Neural cell (in vitro differentiated cells): ENCODE results near the gene ALK. TPM values are rescaled to one million over a fixed set of nuclear protein-coding genes. Genes with fewer than 3 reads are reported as not detected.
A peak's percentile ranks its signal among the peaks of the same experiment; 100 is the strongest.

Experiments used
- H2AFZ ChIP-seq: fragments of 200-600, 300-800 bp; sonication (generic), shearing (Covaris generic); 2 replicates; pipeline ENCODE4 v1.6.0; 2014; ENCODE audit warnings: low read depth, mild to moderate bottlenecking, antibody characterized with exemption, low read length, moderate library complexity
- H3F3A ChIP-seq: fragments of 200-600 bp; shearing (Covaris generic); 2 replicates; pipeline ENCODE4 v1.6.1; 2016; ENCODE audit warnings: mild to moderate bottlenecking, moderate library complexity, mixed read lengths, antibody characterized with exemption, low read length; ENCODE audit not compliant: insufficient read depth, poor library complexity, severe bottlenecking
- H3K27ac ChIP-seq: fragments of 200-600, 300-800 bp; sonication (generic), shearing (Covaris generic); 2 replicates; pipeline ENCODE4 v1.5.1; 2014; ENCODE audit warnings: mild to moderate bottlenecking, low read length, moderate library complexity
- H3K27me3 ChIP-seq: fragments of 300-800, 200-600 bp; sonication (generic), shearing (Covaris generic); 2 replicates; pipeline ENCODE4 v1.6.0; 2014; ENCODE audit warnings: mild to moderate bottlenecking, low read depth, low read length, moderate library complexity; ENCODE audit not compliant: insufficient read depth
- H3K36me3 ChIP-seq: fragments of 300-800, 200-600 bp; sonication (generic), shearing (Covaris generic); 2 replicates; pipeline ENCODE4 v1.5.1; 2014; ENCODE audit warnings: mild to moderate bottlenecking, antibody characterized with exemption, low read length, moderate library complexity; ENCODE audit not compliant: insufficient read depth
- H3K4me2 ChIP-seq: fragments of 300-800, 200-600 bp; sonication (generic), shearing (Covaris generic); 2 replicates; pipeline ENCODE4 v1.6.0; 2014; ENCODE audit warnings: mild to moderate bottlenecking, low read length
- H3K4me3 ChIP-seq: fragments of 300-800, 200-600 bp; sonication (generic), shearing (Covaris generic); 2 replicates; pipeline ENCODE4 v1.5.1; 2014; ENCODE audit warnings: mild to moderate bottlenecking, low read length, moderate library complexity
- H3K79me2 ChIP-seq: fragments of 200-600 bp; shearing (Covaris generic); replicated peaks from 2 replicates; pipeline ENCODE4 v1.6.0; 2014; ENCODE audit warnings: mild to moderate bottlenecking, low read length, moderate library complexity; ENCODE audit not compliant: insufficient read depth
- H3K9ac ChIP-seq: fragments of 300-800, 200-600 bp; sonication (generic), shearing (Covaris generic); 2 replicates; pipeline ENCODE4 v1.6.1; 2016; ENCODE audit warnings: mild to moderate bottlenecking, low read length, mixed read lengths
- H3K9me2 ChIP-seq: fragments of 200-600 bp; shearing (Covaris generic); 2 replicates; pipeline ENCODE4 v1.6.1; 2016; ENCODE audit warnings: mild to moderate bottlenecking, low read length, mixed read lengths; ENCODE audit not compliant: insufficient read depth
- H3K9me3 ChIP-seq: fragments of 200-600, 300-800 bp; sonication (generic), shearing (Covaris generic); 2 replicates; pipeline ENCODE4 v1.6.1; 2016; ENCODE audit warnings: mild to moderate bottlenecking, mixed run types, low read length, moderate library complexity, mixed read lengths
- H4K20me1 ChIP-seq: fragments of 200-600 bp; shearing (Covaris generic); 2 replicates; pipeline ENCODE4 v1.6.1; 2016; ENCODE audit warnings: mild to moderate bottlenecking, mixed run types; ENCODE audit not compliant: insufficient read depth
- EP300 ChIP-seq: fragments of 450-650 bp; conservative IDR thresholded peaks from 2 replicates; pipeline ENCODE4 v1.6.1; 2014; ENCODE audit warnings: antibody characterized with exemption, mild to moderate bottlenecking, moderate library complexity; ENCODE audit not compliant: poor library complexity, severe bottlenecking
- EZH2 ChIP-seq: fragments of 200-600, 300-800 bp; shearing (Covaris generic), sonication (generic); IDR thresholded peaks from 2 replicates; pipeline ENCODE4 v1.6.1; 2014; ENCODE audit warnings: antibody characterized with exemption, low read length, borderline replicate concordance, mild to moderate bottlenecking; ENCODE audit not compliant: insufficient read depth, poor library complexity, severe bottlenecking
- MXI1 ChIP-seq: fragments of 450-650 bp; conservative IDR thresholded peaks from 2 replicates; pipeline ENCODE4 v1.6.1; 2014; ENCODE audit warnings: antibody characterized with exemption, mild to moderate bottlenecking; ENCODE audit not compliant: poor library complexity, severe bottlenecking
- POLR2AphosphoS5 ChIP-seq: IDR thresholded peaks from 2 replicates; pipeline ENCODE4 v1.6.1; 2012
- RAD21 ChIP-seq: fragments of 450-650 bp; conservative IDR thresholded peaks from 2 replicates; pipeline ENCODE4 v1.6.1; 2014; ENCODE audit warnings: antibody characterized with exemption, mild to moderate bottlenecking, moderate library complexity
- SMC3 ChIP-seq: fragments of 450-650 bp; conservative IDR thresholded peaks from 2 replicates; pipeline ENCODE4 v1.6.1; 2014; ENCODE audit warnings: antibody characterized with exemption, mild to moderate bottlenecking, moderate library complexity; ENCODE audit not compliant: poor library complexity
- TAF1 ChIP-seq: IDR thresholded peaks from 2 replicates; pipeline ENCODE4 v1.6.1; 2012; ENCODE audit warnings: low read depth
- polyA plus RNA-seq: library from polyadenylated mRNA; depleted of rRNA; stranded (reverse); fragments of >200 nt; gene quantifications from 2 replicates; pipeline ENCODE4 v1.2.3, GENCODE V29; 2014
- TF ChIP-seq, protein P1 (sequence below): fragments of 450-650 bp; IDR thresholded peaks from 2 replicates; pipeline ENCODE4 v1.5.1; 2014; ENCODE audit warnings: antibody characterized with exemption, mild to moderate bottlenecking, moderate library complexity; ENCODE audit not compliant: poor library complexity, severe bottlenecking
- TF ChIP-seq, protein P2 (sequence below): IDR thresholded peaks from 2 replicates; pipeline ENCODE4 v1.6.1; 2012; ENCODE audit warnings: borderline replicate concordance

The ALK gene
- polyA plus RNA-seq, 1 donor from 2014 or later = 7.1 TPM

DNA sequence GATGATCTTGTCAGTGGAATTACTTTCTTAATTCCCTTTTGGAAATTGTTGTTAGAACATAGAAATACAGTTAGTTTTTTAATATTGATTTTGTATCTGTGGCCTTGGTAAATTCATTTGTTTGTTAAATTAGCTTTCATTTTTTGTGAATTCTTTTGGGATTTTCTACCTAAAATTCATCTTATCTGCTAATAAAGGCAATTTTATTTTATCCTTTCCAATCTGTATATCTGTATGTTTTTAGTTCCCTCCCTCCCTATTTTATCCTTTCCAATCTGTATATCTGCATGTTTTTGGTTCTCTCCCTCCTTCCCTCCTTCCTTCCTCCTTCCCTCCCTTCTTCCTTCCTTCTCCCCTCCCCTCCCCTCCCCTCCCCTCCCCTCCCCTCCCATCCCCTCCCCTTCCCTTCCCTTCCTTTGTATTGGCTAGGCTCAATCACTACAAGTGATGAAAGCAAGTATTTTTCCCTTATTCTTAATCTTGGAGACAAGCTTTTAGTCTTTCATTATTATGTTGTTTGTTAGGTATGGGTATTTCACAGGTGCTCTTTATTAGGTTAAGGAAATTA is 244.4 kb downstream of the ALK start:
- Histone ChIP-seq H3K27ac (no peak overlapping the region), H3K4me2 (no peak overlapping the region), H4K20me1 (no peaks in the 10 kb centered on the region), H3K9ac (no peak overlapping the region), H2AFZ (no peak overlapping the region), H3K9me3 (peaks cover 9% of the 10 kb centered on the region), H3K9me2 (no peaks in the 10 kb centered on the region), H3K4me3 (no peak overlapping the region), H3K36me3 (no peaks in the 10 kb centered on the region), H3K27me3 (no peaks in the 10 kb centered on the region), H3K79me2 (no peaks in the 10 kb centered on the region), H3F3A (no peaks in the 10 kb centered on the region)
- TF ChIP-seq RAD21 (no peak), SMC3 (no peak), EZH2 (no peak), POLR2AphosphoS5 (no peak), MXI1 (no peak), TAF1 (no peak), EP300 (no peak)
- TF ChIP-seq, protein P1, sequence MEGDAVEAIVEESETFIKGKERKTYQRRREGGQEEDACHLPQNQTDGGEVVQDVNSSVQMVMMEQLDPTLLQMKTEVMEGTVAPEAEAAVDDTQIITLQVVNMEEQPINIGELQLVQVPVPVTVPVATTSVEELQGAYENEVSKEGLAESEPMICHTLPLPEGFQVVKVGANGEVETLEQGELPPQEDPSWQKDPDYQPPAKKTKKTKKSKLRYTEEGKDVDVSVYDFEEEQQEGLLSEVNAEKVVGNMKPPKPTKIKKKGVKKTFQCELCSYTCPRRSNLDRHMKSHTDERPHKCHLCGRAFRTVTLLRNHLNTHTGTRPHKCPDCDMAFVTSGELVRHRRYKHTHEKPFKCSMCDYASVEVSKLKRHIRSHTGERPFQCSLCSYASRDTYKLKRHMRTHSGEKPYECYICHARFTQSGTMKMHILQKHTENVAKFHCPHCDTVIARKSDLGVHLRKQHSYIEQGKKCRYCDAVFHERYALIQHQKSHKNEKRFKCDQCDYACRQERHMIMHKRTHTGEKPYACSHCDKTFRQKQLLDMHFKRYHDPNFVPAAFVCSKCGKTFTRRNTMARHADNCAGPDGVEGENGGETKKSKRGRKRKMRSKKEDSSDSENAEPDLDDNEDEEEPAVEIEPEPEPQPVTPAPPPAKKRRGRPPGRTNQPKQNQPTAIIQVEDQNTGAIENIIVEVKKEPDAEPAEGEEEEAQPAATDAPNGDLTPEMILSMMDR = no peak
- TF ChIP-seq, protein P2, sequence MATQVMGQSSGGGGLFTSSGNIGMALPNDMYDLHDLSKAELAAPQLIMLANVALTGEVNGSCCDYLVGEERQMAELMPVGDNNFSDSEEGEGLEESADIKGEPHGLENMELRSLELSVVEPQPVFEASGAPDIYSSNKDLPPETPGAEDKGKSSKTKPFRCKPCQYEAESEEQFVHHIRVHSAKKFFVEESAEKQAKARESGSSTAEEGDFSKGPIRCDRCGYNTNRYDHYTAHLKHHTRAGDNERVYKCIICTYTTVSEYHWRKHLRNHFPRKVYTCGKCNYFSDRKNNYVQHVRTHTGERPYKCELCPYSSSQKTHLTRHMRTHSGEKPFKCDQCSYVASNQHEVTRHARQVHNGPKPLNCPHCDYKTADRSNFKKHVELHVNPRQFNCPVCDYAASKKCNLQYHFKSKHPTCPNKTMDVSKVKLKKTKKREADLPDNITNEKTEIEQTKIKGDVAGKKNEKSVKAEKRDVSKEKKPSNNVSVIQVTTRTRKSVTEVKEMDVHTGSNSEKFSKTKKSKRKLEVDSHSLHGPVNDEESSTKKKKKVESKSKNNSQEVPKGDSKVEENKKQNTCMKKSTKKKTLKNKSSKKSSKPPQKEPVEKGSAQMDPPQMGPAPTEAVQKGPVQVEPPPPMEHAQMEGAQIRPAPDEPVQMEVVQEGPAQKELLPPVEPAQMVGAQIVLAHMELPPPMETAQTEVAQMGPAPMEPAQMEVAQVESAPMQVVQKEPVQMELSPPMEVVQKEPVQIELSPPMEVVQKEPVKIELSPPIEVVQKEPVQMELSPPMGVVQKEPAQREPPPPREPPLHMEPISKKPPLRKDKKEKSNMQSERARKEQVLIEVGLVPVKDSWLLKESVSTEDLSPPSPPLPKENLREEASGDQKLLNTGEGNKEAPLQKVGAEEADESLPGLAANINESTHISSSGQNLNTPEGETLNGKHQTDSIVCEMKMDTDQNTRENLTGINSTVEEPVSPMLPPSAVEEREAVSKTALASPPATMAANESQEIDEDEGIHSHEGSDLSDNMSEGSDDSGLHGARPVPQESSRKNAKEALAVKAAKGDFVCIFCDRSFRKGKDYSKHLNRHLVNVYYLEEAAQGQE = no peak

DNA sequence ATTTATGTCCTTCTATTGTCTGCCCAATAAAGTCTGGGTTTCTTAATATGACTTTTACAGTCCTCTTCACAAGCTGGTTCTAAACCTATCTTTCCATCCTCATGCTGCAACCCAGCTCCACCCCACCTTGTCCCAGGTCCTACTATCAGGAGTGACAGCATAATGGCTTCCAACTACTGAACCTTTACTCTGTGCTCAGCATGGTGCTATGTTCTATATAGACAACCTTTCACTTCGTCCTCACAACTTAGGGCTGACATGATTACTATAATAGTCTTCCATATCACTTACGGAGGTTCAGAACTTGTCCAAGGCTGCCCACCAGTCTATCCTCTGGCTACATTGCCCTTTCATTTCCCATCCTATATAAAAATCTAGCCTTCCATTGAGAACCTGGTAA is 256.8 kb downstream of the ALK start:
- no peak overlapping the region for H3K4me2 ChIP-seq
- no peaks in the 10 kb centered on the region for H3K9me3 ChIP-seq
- no peaks in the 10 kb centered on the region for H3K36me3 ChIP-seq
- TF ChIP-seq MXI1 = no peak
- TF ChIP-seq, protein P2 = no peak
- TF ChIP-seq EP300 = peak; percentile 68
- TF ChIP-seq, protein P1 = no peak
- no peak for TF ChIP-seq RAD21
- TF ChIP-seq SMC3 = no peak
- TF ChIP-seq POLR2AphosphoS5 = peak; percentile 86
- no peak overlapping the region for H3K4me3 ChIP-seq
- H3K79me2 ChIP-seq = no peaks in the 10 kb centered on the region
- no peaks in the 10 kb centered on the region for H3K9me2 ChIP-seq
- H2AFZ ChIP-seq = no peak overlapping the region
- H3K27me3 ChIP-seq = no peaks in the 10 kb centered on the region
- no peaks in the 10 kb centered on the region for H4K20me1 ChIP-seq
- no peak overlapping the region for H3K9ac ChIP-seq
- no peak overlapping the region for H3K27ac ChIP-seq
- no peaks in the 10 kb centered on the region for H3F3A ChIP-seq
